ENCODE results near the gene ACKR4. TPM values are rescaled to one million over a fixed set of nuclear protein-coding genes. Genes with fewer than 3 reads are reported as not detected.
"Not testable (repeated sequence)": the region's sequence is repeated elsewhere in the genome, so short reads cannot be mapped to it uniquely, and the experiment has no call there.

ACKR4 gene
- polyA plus RNA-seq, 4 donors = 1.2 to 24.4 (median 9.2) TPM

DNA sequence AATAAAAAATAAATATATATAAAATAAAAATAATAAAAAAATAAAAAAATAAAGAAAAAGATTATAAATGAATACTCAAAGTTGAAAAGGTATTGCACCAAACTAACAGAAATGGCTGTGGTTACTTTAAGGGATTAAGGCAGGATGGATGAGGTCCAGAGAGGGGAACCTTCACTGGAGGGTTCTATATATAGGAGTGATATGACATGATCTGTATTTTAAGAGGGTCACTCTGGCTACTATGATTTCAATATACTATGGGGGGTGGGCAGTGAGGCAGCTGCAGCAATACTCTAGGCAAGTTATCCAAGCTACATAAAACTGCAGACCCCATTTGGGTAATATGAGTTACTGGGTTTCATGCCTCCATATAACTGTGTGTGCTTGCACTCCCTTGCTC is 38.0 kb downstream of the ACKR4 start:
- DNase-seq (no peak), FAIRE-seq (no peak)
- no peak overlapping the region for H3K27ac ChIP-seq (ENCODE audit: low read depth in 1 of 3, low read length in 2 of 3)
- no peak overlapping the region for H3K4me3 ChIP-seq (ENCODE audit: low read depth in 1 of 3, low read length in 3 of 3)
- no peaks in the 10 kb centered on the region for H3K4me1 ChIP-seq (ENCODE audit: control insufficient read depth in 3 of 3, insufficient read depth in 2 of 3, low read depth in 1 of 3, low read length in 2 of 3)
- H3K27me3 ChIP-seq (ENCODE audit: control insufficient read depth in 3 of 3, insufficient read depth in 3 of 3, low read length in 3 of 3) = no peaks in the 10 kb centered on the region
- H3K9me3 ChIP-seq (ENCODE audit: control insufficient read depth in 2 of 2, insufficient read depth in 1 of 2, low read depth in 1 of 2, low read length in 1 of 2) = no peaks in the 10 kb centered on the region
- peaks cover 0 to 12% (median 3%) of the 10 kb centered on the region in 3 donors for H3K36me3 ChIP-seq (ENCODE audit: control insufficient read depth in 3 of 3, insufficient read depth in 2 of 3, low read depth in 1 of 3, low read length in 3 of 3)

DNA sequence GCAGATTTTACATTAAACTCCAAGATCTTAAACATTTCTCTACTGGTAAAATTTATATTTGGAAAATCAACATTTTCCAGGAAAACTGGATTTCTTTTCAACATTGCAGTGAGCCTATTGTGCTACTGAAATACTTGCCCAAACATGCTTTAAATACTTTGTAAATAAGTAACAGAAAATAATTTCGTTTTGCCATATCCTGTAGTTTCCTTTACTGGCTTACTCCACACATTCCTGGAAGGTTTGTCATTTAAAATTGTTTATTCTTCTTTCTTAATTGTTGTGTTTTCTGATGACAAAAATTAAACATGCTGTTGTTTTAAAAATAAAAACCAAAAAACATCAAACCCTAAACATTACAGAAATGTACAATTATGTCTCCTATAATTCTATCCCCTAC is 40.5 kb downstream of the ACKR4 start:
- Histone ChIP-seq H3K27ac (ENCODE audit: low read depth in 1 of 3, low read length in 2 of 3) (no peak overlapping the region), H3K27me3 (ENCODE audit: control insufficient read depth in 3 of 3, insufficient read depth in 3 of 3, low read length in 3 of 3) (no peaks in the 10 kb centered on the region), H3K4me3 (ENCODE audit: low read depth in 1 of 3, low read length in 3 of 3) (no peak overlapping the region), H3K9me3 (ENCODE audit: control insufficient read depth in 2 of 2, insufficient read depth in 1 of 2, low read depth in 1 of 2, low read length in 1 of 2) (no peaks in the 10 kb centered on the region), H3K4me1 (ENCODE audit: control insufficient read depth in 3 of 3, insufficient read depth in 2 of 3, low read depth in 1 of 3, low read length in 2 of 3) (no peaks in the 10 kb centered on the region), H3K36me3 (ENCODE audit: control insufficient read depth in 3 of 3, insufficient read depth in 2 of 3, low read depth in 1 of 3, low read length in 3 of 3) (peaks cover 0 to 10% (median 3%) of the 10 kb centered on the region in 3 donors)
- DNase-seq (no peak), FAIRE-seq (no peak)
- WGBS, 3 donors = 33 to 59% (median 55%) methylated on average over 1 of the region's 1 CpG

DNA sequence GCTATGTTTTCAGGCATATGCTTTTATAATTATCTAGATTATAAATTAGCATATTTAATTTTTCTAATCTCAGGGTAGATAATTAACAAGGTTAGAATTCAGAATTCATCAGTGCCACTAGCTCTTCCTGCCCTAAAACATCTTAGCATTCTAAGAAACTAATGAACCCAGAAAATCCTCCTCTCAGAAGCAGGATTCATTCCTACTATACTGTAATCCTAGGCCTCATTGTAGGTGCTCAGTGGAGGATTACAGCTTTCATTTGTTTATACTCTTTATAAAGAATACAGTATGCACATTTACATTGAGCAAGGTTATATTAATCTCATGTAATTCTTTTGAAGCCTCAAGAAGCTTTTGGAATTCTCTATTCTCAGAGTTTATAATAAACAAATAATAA is 41.6 kb downstream of the ACKR4 start:
- Histone ChIP-seq H3K9me3 (ENCODE audit: control insufficient read depth in 2 of 2, insufficient read depth in 1 of 2, low read depth in 1 of 2, low read length in 1 of 2) (no peaks in the 10 kb centered on the region), H3K4me1 (ENCODE audit: control insufficient read depth in 3 of 3, insufficient read depth in 2 of 3, low read depth in 1 of 3, low read length in 2 of 3) (no peaks in the 10 kb centered on the region), H3K27me3 (ENCODE audit: control insufficient read depth in 3 of 3, insufficient read depth in 3 of 3, low read length in 3 of 3) (no peaks in the 10 kb centered on the region), H3K36me3 (ENCODE audit: control insufficient read depth in 3 of 3, insufficient read depth in 2 of 3, low read depth in 1 of 3, low read length in 3 of 3) (peaks cover 0 to 17% (median 3%) of the 10 kb centered on the region in 3 donors), H3K4me3 (ENCODE audit: low read depth in 1 of 3, low read length in 3 of 3) (no peak overlapping the region), H3K27ac (ENCODE audit: low read depth in 1 of 3, low read length in 2 of 3) (no peak overlapping the region)
- no peak for FAIRE-seq
- no peak for DNase-seq

DNA sequence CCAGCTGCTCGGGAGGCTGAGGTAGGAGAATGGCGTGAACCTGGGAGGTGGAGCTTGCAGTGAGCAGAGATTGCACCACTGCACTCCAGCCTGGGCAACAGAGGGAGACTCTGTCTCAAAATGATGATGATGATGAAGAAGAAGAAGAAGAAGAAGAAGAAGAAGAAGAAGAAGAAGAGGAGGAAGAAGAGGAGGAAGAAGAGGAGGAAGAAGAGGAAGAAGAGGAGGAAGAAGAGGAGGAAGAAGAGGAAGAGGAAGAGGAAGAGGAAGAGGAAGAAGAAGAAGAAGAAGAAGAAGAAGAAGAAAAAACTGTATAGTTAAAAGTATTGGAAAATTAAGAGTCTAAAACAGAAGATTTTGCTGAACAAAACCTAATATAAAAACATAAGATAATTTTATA is 44.4 kb downstream of the ACKR4 start:
- DNase-seq; H3K4me1 ChIP-seq (ENCODE audit: control insufficient read depth in 3 of 3, insufficient read depth in 2 of 3, low read depth in 1 of 3, low read length in 2 of 3); H3K27me3 ChIP-seq (ENCODE audit: control insufficient read depth in 3 of 3, insufficient read depth in 3 of 3, low read length in 3 of 3); H3K4me3 ChIP-seq (ENCODE audit: low read depth in 1 of 3, low read length in 3 of 3); FAIRE-seq; H3K9me3 ChIP-seq (ENCODE audit: control insufficient read depth in 2 of 2, insufficient read depth in 1 of 2, low read depth in 1 of 2, low read length in 1 of 2); H3K27ac ChIP-seq (ENCODE audit: low read depth in 1 of 3, low read length in 2 of 3): not testable (repeated sequence)
- peaks cover 0 to 15% (median 3%) of the 10 kb centered on the region in 3 donors for H3K36me3 ChIP-seq (ENCODE audit: control insufficient read depth in 3 of 3, insufficient read depth in 2 of 3, low read depth in 1 of 3, low read length in 3 of 3)
- 87 to 91% (median 90%) methylated on average over 2 of the region's 2 CpGs for WGBS, 3 donors

DNA sequence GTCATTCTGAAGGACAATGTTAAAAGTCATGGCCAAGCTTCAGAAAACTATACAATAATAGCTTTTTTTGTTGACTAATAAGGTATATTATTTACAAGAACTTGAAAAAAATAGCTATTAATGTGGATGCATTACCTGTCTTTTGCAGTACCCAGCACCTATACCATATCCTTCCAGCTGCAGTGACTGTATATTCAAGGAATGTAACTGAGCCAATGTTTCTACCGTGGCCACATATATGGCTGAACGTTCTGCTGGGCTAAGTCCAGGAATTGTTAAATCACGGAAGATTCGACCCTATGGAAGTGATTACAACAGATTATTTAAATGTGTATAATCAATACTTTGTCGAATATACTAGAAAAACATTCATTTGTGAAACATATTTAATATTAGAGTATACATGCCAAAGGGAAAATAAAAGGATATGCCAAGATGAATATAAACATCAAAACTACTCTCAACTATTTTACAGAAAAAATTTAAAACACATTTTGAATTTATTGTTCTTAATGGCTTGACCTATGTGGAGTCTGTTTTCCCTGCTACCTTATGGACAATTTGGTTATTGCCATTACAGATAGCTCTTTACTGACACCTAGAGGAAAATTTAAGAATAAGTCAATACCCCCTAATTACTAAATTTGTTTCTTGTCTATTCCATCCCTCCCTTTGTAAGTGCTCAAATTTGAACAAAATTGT is 44.9 kb downstream of the ACKR4 start:
- FAIRE-seq (peak; percentile 78), DNase-seq (peak; percentile 43 to 46)
- WGBS, 3 donors = 64 to 73% (median 65%) methylated on average over 5 of the region's 5 CpGs
- Histone ChIP-seq H3K9me3 (ENCODE audit: control insufficient read depth in 2 of 2, insufficient read depth in 1 of 2, low read depth in 1 of 2, low read length in 1 of 2) (no peaks in the 10 kb centered on the region), H3K27ac (ENCODE audit: low read depth in 1 of 3, low read length in 2 of 3) (no peak overlapping the region), H3K4me3 (ENCODE audit: low read depth in 1 of 3, low read length in 3 of 3) (no peak overlapping the region), H3K4me1 (ENCODE audit: control insufficient read depth in 3 of 3, insufficient read depth in 2 of 3, low read depth in 1 of 3, low read length in 2 of 3) (no peaks in the 10 kb centered on the region), H3K27me3 (ENCODE audit: control insufficient read depth in 3 of 3, insufficient read depth in 3 of 3, low read length in 3 of 3) (no peaks in the 10 kb centered on the region), H3K36me3 (ENCODE audit: control insufficient read depth in 3 of 3, insufficient read depth in 2 of 3, low read depth in 1 of 3, low read length in 3 of 3) (peaks cover 0 to 15% (median 1%) of the 10 kb centered on the region in 3 donors)

DNA sequence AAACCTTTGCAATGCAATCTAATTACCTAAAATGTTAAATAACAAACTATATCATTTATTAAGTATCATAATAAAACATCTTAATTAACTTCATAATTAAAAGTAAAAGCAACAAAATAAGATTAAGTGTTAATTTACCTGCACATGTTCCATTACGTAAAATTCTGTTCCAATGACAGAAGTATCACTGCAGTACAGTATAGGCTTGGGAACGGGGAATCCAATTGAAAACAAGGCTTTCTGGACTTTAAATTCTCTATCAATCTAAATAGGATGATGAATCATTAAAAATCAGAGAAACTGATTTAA is 45.4 kb downstream of the ACKR4 start:
- H3K27me3 ChIP-seq (ENCODE audit: control insufficient read depth in 3 of 3, insufficient read depth in 3 of 3, low read length in 3 of 3) = no peaks in the 10 kb centered on the region
- WGBS, 3 donors = 62 to 65% (median 64%) methylated on average over 2 of the region's 2 CpGs
- DNase-seq (no peak), FAIRE-seq (no peak)
- H3K36me3 ChIP-seq (ENCODE audit: control insufficient read depth in 3 of 3, insufficient read depth in 2 of 3, low read depth in 1 of 3, low read length in 3 of 3) = peaks cover 0 to 15% (median 1%) of the 10 kb centered on the region in 3 donors
- no peaks in the 10 kb centered on the region for H3K4me1 ChIP-seq (ENCODE audit: control insufficient read depth in 3 of 3, insufficient read depth in 2 of 3, low read depth in 1 of 3, low read length in 2 of 3)
- no peak overlapping the region for H3K27ac ChIP-seq (ENCODE audit: low read depth in 1 of 3, low read length in 2 of 3)
- no peaks in the 10 kb centered on the region for H3K9me3 ChIP-seq (ENCODE audit: control insufficient read depth in 2 of 2, insufficient read depth in 1 of 2, low read depth in 1 of 2, low read length in 1 of 2)
- H3K4me3 ChIP-seq (ENCODE audit: low read depth in 1 of 3, low read length in 3 of 3) = no peak overlapping the region

- no peak for DNase-seq
- Histone ChIP-seq H3K9me3 (ENCODE audit: control insufficient read depth in 2 of 2, insufficient read depth in 1 of 2, low read depth in 1 of 2, low read length in 1 of 2) (no peaks in the 10 kb centered on the region), H3K27me3 (ENCODE audit: control insufficient read depth in 3 of 3, insufficient read depth in 3 of 3, low read length in 3 of 3) (no peaks in the 10 kb centered on the region), H3K4me3 (ENCODE audit: low read depth in 1 of 3, low read length in 3 of 3) (no peak overlapping the region), H3K27ac (ENCODE audit: low read depth in 1 of 3, low read length in 2 of 3) (no peak overlapping the region), H3K4me1 (ENCODE audit: control insufficient read depth in 3 of 3, insufficient read depth in 2 of 3, low read depth in 1 of 3, low read length in 2 of 3) (no peaks in the 10 kb centered on the region), H3K36me3 (ENCODE audit: control insufficient read depth in 3 of 3, insufficient read depth in 2 of 3, low read depth in 1 of 3, low read length in 3 of 3) (peaks cover 0 to 15% (median 1%) of the 10 kb centered on the region in 3 donors)
- no peak for FAIRE-seq
- WGBS, 3 donors = 68 to 73% (median 71%) methylated on average over 2 of the region's 2 CpGs
Measured at GRCh38 chr3:132643366-132643765, 46.3 kb downstream of the ACKR4 start.

DNA sequence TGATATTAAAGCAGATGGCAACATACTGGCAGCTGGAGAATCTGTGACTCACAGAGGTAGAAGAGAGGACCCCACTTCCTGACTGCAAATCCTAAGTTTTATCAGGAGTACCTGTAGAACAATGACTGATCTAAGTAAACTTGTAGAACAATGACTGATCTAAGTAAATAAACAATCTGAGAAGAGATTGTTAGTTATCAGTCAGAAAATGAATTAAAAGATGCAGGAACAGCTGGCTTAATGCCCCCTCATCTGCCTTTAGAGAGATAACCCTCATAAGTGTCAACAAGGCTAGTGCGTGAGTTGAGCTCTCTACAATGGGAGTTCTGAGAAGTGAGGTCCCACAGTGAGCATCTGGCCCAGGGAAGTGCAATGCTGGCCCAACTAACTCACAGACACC is 48.0 kb downstream of the ACKR4 start:
- Histone ChIP-seq H3K4me3 (ENCODE audit: low read depth in 1 of 3, low read length in 3 of 3) (no peak overlapping the region), H3K4me1 (ENCODE audit: control insufficient read depth in 3 of 3, insufficient read depth in 2 of 3, low read depth in 1 of 3, low read length in 2 of 3) (no peaks in the 10 kb centered on the region), H3K36me3 (ENCODE audit: control insufficient read depth in 3 of 3, insufficient read depth in 2 of 3, low read depth in 1 of 3, low read length in 3 of 3) (peaks cover 0 to 8% (median 0%) of the 10 kb centered on the region in 3 donors), H3K27me3 (ENCODE audit: control insufficient read depth in 3 of 3, insufficient read depth in 3 of 3, low read length in 3 of 3) (no peaks in the 10 kb centered on the region), H3K27ac (ENCODE audit: low read depth in 1 of 3, low read length in 2 of 3) (no peak overlapping the region), H3K9me3 (ENCODE audit: control insufficient read depth in 2 of 2, insufficient read depth in 1 of 2, low read depth in 1 of 2, low read length in 1 of 2) (no peaks in the 10 kb centered on the region)
- 91 to 95% (median 93%) methylated on average over 1 of the region's 1 CpG for WGBS, 3 donors
- no peak for DNase-seq
- no peak for FAIRE-seq

- no peak overlapping the region for H3K27ac ChIP-seq (ENCODE audit: low read depth in 1 of 3, low read length in 2 of 3)
- no peaks in the 10 kb centered on the region for H3K27me3 ChIP-seq (ENCODE audit: control insufficient read depth in 3 of 3, insufficient read depth in 3 of 3, low read length in 3 of 3)
- no peaks in the 10 kb centered on the region for H3K9me3 ChIP-seq (ENCODE audit: control insufficient read depth in 2 of 2, insufficient read depth in 1 of 2, low read depth in 1 of 2, low read length in 1 of 2)
- H3K4me3 ChIP-seq (ENCODE audit: low read depth in 1 of 3, low read length in 3 of 3) = no peak overlapping the region
- H3K4me1 ChIP-seq (ENCODE audit: control insufficient read depth in 3 of 3, insufficient read depth in 2 of 3, low read depth in 1 of 3, low read length in 2 of 3) = peaks cover 5 to 25% (median 5%) of the 10 kb centered on the region in 3 donors
- peaks cover 0 to 2% (median 0%) of the 10 kb centered on the region in 3 donors for H3K36me3 ChIP-seq (ENCODE audit: control insufficient read depth in 3 of 3, insufficient read depth in 2 of 3, low read depth in 1 of 3, low read length in 3 of 3)
- DNase-seq (no peak), FAIRE-seq (no peak)
- 72 to 93% (median 90%) methylated on average over 1 of the region's 1 CpG for WGBS, 3 donors
Measured at GRCh38 chr3:132650153-132650552, 53.1 kb downstream of the ACKR4 start.

Data from small intestine (tissue), 7 donors.